ENCODE measurements around the gene SLC25A38.

- no peak for TF ChIP-seq CTCF (conservative IDR thresholded peaks at IDR 0.05; ENCODE audit: low read depth, low read length)
- TF ChIP-seq EZH2 (IDR thresholded peaks at IDR 0.05; ENCODE audit: low read length, unreplicated experiment), result no peak
- no peak for TF ChIP-seq EZH2phosphoT487 (IDR thresholded peaks at IDR 0.05; ENCODE audit: borderline replicate concordance, low read length)
Measured at GRCh38 chr3:39440316-39440715, 57.1 kb downstream of the SLC25A38 start.

All from PC-3 (cell line).